ENCODE data around the gene DCAF7. TPM values are rescaled to one million over a fixed set of nuclear protein-coding genes. Genes with fewer than 3 reads are reported as not detected.

DCAF7 gene
- total RNA-seq, 1 donor from 2014 or later, result 47.4 TPM

- intact Hi-C loops (cut with DNase I), result no loop called here
- no peak for DNase-seq (ENCODE audit: low spot score)
Measured at GRCh38 chr17:63542942-63543821, 7.1 kb upstream of the DCAF7 start.

DNA sequence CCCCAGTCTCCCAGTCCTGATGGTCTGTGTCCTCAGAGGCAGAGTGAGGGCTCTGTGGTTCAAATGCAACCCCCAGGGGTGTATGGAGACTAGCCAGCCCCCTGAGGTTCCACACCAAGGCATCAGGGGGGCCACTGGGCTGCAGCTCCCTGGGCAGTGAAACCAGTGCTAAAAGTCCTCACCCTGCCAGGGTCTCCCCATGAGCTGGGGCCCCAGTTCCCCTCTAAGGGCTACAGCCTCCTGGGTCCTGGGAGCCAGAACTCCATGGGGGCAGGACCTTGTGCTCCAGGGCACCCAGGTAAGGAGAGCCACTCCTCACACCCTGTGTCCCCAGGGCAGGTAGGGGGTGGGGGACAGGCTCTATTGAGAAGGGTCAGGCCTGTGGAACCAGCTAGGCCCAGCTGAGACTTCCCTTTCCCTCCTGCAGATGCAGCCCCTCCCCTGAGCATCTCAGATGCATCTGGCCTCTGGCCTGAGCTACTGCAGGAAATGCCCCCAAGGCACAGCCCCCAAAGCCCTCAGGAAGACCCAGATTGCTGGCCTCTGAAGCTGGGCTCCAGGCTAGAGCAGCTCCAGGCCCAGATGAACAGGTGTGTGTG lies 6.4 kb upstream of the DCAF7 start:
- intact Hi-C loops (cut with DNase I), result no loop called here
- no peak for DNase-seq (ENCODE audit: low spot score)

DNA sequence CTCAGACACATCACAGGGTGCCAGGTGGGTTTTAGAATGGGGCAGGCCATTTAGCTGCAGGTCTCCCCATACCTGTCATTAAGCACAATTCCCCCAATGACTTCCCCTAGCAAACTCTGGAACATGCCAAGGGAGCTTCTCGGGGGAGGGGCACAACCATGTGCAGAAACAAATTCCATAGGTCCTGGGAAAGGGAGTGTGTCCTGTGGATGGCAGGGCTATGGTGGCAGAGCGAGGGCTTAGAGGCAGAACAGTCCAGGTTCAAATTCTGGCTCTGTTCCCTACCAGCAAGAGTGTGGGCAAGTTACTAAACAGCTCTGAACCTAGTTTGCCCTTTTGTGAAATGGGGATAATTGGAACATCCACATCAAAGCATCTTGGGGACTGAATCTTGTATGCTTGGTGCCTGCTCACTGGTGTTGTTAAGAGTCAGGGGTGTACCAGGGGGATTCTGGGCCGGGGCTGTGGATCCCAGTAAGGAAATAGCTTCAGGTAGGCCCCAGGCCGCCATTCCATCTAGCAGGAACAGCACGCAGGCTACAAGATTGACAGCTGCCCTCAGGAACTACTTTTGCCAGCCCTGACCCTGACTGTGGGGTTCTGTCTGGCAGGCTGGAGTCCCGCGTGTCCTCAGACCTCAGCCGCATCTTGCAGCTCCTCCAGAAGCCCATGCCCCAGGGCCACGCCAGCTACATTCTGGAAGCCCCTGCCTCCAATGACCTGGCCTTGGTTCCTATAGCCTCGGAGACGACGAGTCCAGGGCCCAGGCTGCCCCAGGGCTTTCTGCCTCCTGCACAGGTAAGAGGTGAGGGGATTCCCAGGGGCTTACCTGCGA lies 5.6 kb upstream of the DCAF7 start:
- intact Hi-C loops (cut with DNase I), result loop anchor here (5.0 kb wide), 1 partner anchor 102 kb away; no protein-coding TSS in a partner anchor

DNA sequence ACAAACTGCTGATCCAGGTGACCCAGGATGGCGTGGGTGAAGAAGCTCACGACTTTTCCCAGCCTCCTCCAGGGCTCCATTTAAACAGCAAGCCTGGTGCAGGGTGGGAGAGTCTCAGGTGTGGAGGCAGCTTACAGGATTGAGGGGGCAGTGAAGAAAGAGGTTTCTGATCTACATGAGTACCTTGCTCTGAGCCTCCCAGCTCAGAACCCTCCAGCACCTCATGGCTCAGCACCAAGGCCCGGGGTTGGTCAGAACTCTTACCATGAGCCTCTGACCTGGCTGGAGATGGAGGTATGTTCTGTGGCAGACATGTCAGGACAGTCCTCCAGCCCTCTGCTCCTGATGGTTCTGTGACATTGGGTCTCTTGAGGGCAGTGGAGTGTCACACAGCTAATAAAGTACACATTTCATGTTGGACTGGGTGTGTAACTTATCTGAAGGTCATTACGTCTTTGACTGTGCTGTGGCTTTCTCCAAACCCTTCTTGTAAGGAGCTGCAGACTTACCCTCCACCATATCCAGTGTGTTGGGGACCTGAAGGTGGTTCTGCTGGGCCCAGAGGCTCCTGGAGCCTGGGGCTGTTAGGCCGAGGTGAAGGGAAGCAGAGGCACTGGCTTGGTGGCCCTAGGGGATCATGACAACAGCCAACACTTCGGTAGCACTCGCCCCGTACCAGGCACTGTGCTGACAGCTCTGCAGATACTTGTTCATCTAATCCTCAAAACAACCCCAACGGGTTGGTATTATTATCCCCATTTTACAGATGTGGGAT lies 3.8 kb upstream of the DCAF7 start:
- DNase-seq (ENCODE audit: low spot score), result no peak
- intact Hi-C loops (cut with DNase I), result loop anchor here (5.0 kb wide), 1 partner anchor 104 kb away; no protein-coding TSS in a partner anchor

More for the DNA sequence above, 5.6 kb upstream of the DCAF7 start:
- no peak for DNase-seq (ENCODE audit: low spot score)

DNA sequence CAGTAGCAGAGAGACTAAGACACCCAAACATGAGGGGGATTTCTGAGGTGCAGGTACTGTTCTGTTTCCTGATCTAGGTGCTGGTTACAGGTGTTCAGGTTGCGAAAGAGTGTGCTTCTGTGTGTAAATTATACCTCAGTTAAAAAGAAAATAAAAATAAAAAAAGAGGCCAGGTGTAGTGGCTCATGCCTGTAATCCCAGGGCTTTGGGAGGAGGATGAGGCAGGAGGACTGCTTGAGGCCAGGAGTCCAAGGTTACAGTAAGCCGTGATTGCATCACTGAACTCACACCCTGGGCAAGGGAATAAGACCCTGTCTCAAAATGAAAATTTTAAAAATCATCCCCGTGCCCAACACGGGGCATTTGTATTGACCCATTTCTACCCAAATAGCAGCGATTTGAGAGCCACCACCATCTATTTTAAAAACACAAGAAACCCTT lies 3.2 kb upstream of the DCAF7 start:
- intact Hi-C loops (cut with DNase I), result loop anchor here (5.0 kb wide), 1 partner anchor 105 kb away; no protein-coding TSS in a partner anchor
- no peak for DNase-seq (ENCODE audit: low spot score)

- intact Hi-C loops (cut with DNase I), result loop anchor here (5.0 kb wide), 1 partner anchor 107 kb away; no protein-coding TSS in a partner anchor
- no peak for DNase-seq (ENCODE audit: low spot score)
Measured at GRCh38 chr17:63549289-63549945, 860 bp upstream of the DCAF7 start.

- intact Hi-C loops (cut with DNase I), result loop anchor here (2.0 kb wide), 1 partner anchor 50 kb away; the partner anchor contains the start of gene TACO1
- DNase-seq (ENCODE audit: low spot score), result no peak
Measured at GRCh38 chr17:63550817-63551639, 751 bp downstream of the DCAF7 start.

GRCh38 chr17:63552211-63552610 lies 1.9 kb downstream of the DCAF7 start:
- intact Hi-C loops (cut with DNase I), result no loop called here
- DNase-seq (ENCODE audit: low spot score), result no peak

GRCh38 chr17:63555500-63556156 lies 5.4 kb downstream of the DCAF7 start:
- DNase-seq (ENCODE audit: low spot score), result no peak
- intact Hi-C loops (cut with DNase I), result no loop called here

GRCh38 chr17:63557416-63557815 lies 7.1 kb downstream of the DCAF7 start:
- no peak for DNase-seq (ENCODE audit: low spot score)
- intact Hi-C loops (cut with DNase I), result no loop called here

- no peak for DNase-seq (ENCODE audit: low spot score)
- intact Hi-C loops (cut with DNase I), result no loop called here
Measured at GRCh38 chr17:63558441-63558840, 8.2 kb downstream of the DCAF7 start.

DNA sequence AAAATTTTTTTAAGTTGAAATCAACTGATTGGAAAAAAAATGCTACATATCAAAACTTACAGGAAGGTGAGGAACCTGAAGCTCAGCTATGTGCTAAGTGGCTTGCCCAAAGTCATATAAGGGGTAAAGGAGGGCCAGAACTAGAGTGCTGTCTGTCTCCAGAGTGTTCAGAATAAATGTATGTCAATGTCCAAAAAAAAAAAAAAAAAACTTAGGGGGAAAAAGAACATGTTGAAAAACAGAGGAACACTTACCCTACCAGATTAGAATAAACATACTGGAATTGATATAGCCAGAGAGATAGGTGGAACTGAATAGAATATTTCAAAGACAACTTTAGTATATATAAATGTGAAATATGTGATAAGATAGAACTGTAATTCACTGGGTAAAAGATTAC lies 11.5 kb downstream of the DCAF7 start:
- no peak for DNase-seq (ENCODE audit: low spot score)
- intact Hi-C loops (cut with DNase I), result no loop called here

GRCh38 chr17:63563339-63563738 lies 13.1 kb downstream of the DCAF7 start:
- intact Hi-C loops (cut with DNase I), result no loop called here
- DNase-seq (ENCODE audit: low spot score), result no peak

DNA sequence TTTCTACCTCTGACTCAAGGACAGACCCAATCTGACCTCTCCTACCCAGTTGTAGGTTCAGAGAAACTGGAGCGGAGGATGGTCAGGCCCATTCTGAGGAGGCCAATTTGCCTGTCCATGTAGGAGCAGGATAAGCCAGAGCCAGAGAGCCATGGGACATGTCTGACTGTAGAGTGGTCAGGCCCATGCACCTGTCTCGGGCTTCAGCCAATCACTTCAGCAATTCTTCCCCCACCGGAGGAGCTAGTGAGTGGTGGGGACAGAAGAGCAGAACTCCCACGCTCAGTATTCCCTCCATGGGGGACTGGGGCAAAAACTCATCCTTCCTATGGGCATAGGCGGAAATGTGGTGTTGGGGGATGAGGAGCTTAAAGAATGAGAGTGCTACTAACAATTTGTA lies 14.3 kb downstream of the DCAF7 start:
- no peak for DNase-seq (ENCODE audit: low spot score)
- intact Hi-C loops (cut with DNase I), result no loop called here

- DNase-seq (ENCODE audit: low spot score), result no peak
Measured at GRCh38 chr17:63567229-63567628, 17.0 kb downstream of the DCAF7 start.

DNA sequence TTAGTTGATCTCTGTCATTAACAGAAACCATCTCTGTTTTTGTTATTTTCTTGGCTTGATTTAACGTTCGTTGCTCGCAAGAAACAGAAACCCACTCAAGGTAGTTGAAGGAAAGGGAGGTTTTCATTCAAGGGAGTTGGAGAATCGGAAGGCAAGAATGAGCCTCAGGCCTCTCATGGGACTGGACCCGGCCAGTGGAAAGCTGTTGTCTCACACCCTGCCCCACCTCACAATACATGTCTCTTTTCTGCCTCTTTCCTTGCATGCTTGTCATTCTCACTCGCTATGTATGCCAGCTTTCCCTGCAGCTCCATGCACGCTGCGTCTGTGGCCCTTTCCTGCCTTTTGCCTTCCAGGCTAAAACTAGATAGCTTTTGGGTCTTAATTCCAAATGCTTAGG lies 18.3 kb downstream of the DCAF7 start:
- no peak for DNase-seq (ENCODE audit: low spot score)
- intact Hi-C loops (cut with DNase I), result no loop called here

More at GRCh38 chr17:63567229-63567628, 17.0 kb downstream of the DCAF7 start:
- intact Hi-C loops (cut with DNase I), result no loop called here

GRCh38 chr17:63571632-63572310 lies 21.5 kb downstream of the DCAF7 start:
- no peak for DNase-seq (ENCODE audit: low spot score)
- intact Hi-C loops (cut with DNase I), result no loop called here

Measured in cardiac septum (tissue), 1 donor.